Stimulated activated CD4-positive, alpha-beta T cell treated with anti-CD3 and anti-CD28 coated beads, Interleukin-12 subunit alpha, Interleukin-12 subunit beta, amount 100 ng/mL, for 4 hours (primary cell): ENCODE measurements around the gene ZNF609.
"Not testable (repeated sequence)": the region's sequence is repeated elsewhere in the genome, so short reads cannot be mapped to it uniquely, and the experiment has no call there.

ENCODE experiments used
- DNase-seq: peaks from one replicate; pipeline ENCODE4 v3.0.0-alpha.2; 2020

The ZNF609 gene

GRCh38 chr15:64630396-64631107, 170.2 kb downstream of the ZNF609 start:
- DNase-seq = no peak

DNA sequence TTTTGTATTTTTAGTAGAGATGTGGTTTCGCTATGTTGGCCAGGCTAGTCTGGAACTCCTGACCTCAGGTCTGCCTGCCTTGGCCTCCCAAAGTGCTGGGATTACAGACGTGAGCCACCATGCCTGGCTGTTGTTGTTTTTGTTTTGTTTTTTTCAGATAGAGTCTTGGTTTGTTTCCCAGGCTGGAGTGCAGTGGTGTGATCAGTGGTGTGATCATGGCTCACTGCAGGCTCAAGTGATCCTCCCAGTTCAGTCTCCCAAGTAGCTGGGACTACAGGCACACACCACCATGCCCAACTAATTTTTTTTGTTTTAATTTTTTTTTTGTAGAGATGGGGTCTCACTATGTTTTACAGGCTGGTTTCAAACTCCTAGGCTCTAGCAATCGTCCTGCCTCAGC, 172.3 kb downstream of the ZNF609 start:
- not testable (repeated sequence) for DNase-seq

DNA sequence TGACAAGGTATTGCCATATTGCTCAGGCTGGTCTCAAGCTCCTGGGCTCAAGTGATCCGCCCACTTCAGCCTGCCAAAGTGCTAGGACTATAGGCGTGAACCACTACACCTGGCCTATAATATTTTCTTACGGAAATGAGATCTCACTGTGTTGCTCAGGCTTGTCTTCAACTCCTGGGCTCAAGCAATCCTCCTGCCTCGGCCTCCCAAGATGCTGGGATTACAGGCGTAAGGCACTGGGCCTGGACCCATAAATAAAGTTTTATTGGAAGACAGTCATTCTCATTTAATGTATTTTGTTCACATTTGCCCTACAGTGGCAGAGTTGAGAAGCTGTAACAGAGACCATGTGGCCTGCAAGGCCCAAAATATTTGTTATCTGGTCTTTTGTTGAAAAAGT, 173.0 kb downstream of the ZNF609 start:
- DNase-seq = no peak

- no peak for DNase-seq
These were observed 173.6 kb downstream of the ZNF609 start for GRCh38 chr15:64634027-64634426.

- no peak for DNase-seq
These were observed 174.5 kb downstream of the ZNF609 start for GRCh38 chr15:64634576-64635498.

- DNase-seq = no peak
These were observed 175.4 kb downstream of the ZNF609 start for GRCh38 chr15:64635499-64636495.

DNA sequence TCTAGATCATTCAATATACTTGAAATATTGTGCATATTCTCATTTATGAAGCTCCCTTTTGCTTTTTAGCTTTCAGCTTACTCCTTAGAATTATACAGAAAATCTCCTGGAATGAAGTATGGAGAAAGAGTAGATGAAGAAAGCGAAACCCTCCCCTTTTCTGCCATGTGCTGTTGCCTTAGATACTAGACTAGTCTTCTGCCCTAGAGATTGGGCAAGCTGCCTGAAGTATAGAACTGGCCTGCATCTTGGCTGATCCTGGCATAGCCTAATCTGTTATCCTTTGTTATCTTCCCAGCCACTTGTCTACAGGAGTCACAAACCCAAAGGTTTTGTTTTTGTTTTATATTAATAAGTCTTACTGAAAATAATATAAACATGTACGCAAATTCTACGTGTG, 176.2 kb downstream of the ZNF609 start:
- no peak for DNase-seq

DNA sequence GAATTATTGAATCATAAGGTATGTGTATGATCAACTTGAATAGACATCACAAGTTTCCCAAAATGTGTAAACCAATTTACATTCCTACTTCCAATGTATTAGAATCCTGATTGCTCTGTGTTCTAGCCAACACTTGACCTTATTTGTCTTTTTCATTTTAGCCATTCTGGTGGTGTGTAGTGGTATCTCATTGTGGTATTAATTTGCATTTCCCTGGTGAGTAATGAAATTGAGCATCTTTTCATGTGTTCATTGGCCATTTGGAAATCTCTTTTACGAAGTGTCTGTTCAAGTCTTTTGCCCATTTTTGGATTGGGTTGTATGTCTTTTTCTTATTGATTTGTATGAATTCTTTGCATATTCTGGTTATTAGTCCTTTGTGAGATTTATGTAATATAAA, 177.0 kb downstream of the ZNF609 start:
- DNase-seq = no peak

DNA sequence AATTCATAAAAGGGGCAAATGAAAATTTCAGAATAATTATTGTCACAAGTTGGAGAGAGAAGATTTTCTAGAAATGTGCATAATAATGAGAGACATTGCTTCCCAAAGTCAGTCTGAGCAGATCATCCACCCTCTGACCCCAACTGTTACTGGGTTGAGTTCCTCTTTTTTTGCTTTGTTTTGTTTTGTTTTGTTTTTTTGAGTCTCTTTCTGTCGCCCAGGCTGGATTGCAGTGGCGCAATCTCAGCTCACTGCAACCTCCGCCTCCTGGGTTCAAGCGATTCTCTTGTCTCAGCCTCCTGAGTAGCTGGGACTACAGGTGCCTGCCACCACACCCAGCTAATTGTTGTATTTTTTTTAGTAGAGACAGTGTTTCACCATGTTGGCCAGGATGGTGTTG, 179.4 kb downstream of the ZNF609 start:
- not testable (repeated sequence) for DNase-seq

GRCh38 chr15:64640146-64640871, 179.9 kb downstream of the ZNF609 start:
- no peak for DNase-seq

GRCh38 chr15:64642875-64643274, 182.5 kb downstream of the ZNF609 start:
- no peak for DNase-seq

DNA sequence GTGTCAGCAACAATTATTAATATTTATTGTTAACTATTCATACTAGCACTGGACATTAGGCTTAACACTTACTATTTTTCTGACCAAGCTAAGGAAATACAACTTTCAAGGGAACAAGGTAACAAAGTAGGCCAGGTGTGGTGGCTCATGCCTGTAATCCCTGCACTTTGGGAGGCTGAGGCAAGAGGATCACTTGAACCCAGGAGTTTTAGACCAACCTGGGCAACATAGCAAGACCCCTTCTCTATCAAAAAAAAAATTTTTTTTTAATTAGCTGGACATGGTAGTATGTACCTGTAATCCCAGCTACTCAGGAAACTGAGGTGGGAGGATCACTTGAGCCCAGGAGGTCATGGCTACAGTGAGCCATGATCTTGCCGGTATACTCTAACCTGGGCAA, 183.3 kb downstream of the ZNF609 start:
- DNase-seq = no peak

- not testable (repeated sequence) for DNase-seq
These were observed 184.4 kb downstream of the ZNF609 start for GRCh38 chr15:64644811-64645210.

GRCh38 chr15:64645995-64646394, 185.6 kb downstream of the ZNF609 start:
- no peak for DNase-seq

DNA sequence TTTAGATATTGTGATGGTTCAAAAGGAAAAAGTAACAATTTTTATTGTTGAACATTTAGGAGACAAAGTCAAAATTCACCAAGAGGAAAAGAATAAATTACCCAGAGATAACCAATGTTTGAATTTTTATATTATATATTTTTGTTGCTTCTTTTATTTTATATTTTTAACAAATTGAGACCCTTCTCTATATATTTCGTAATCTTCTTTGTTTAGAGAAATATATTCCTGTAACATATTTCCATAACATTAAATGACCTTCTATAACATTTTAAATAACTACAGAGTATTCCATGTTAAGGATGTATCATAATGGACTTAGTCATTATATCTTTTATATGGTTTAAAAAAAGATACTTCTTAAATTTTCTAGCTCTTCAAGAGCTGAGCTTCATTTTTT, 187.0 kb downstream of the ZNF609 start:
- no peak for DNase-seq

GRCh38 chr15:64650552-64650951, 190.2 kb downstream of the ZNF609 start:
- no peak for DNase-seq

GRCh38 chr15:64651601-64652191, 191.3 kb downstream of the ZNF609 start:
- DNase-seq = peak; percentile 28

- no peak for DNase-seq
These were observed 193.4 kb downstream of the ZNF609 start for GRCh38 chr15:64653757-64654156.

DNA sequence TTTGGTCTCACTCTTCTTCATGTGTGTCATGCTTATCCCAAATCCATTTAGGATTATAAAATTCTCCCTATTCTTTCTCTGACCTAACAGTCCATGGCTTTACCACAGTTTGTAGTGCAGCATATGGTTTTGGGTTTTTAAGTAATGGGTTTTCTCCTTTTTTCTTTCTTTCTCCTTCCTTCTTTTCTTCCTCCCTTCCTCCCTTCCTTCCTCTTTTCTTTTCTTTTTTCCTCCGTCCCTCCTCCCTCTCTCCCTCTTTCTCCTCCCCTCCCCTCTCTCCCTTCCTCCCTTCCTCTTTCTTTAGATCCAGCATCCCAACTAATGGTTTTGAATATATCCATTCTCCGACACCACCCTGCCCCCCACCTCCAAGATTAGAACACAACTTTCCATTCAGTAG, 196.1 kb downstream of the ZNF609 start:
- DNase-seq = no peak

GRCh38 chr15:64665179-64665578, 204.8 kb downstream of the ZNF609 start:
- no peak for DNase-seq

GRCh38 chr15:64667736-64668161, 207.4 kb downstream of the ZNF609 start:
- no peak for DNase-seq

DNA sequence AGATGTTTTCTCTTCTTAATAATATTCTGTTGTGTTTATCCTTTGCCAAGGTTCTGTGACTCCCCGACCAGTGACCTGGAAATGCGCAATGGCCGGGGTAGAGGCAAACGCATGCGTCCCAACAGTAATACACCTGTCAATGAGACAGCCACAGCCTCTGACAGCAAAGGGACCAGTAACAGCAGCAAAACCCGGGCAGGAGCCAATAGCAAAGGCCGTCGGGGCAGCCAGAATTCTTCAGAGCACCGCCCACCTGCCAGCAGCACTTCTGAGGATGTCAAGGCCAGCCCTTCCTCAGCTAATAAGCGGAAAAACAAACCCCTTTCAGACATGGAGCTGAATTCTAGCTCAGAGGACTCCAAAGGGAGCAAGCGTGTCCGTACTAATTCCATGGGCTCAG, 213.5 kb downstream of the ZNF609 start:
- no peak for DNase-seq
